Skin epidermis (tissue), 12 donors: ENCODE results near the gene TUBGCP4.

Source experiments
- H3K27ac ChIP-seq, 21 experiments: fragments of 200-600 bp; sonication (generic) in 11 of 21; one replicate each; pipeline ENCODE4 v1.5.0; 2020; ENCODE audit warnings: mild to moderate bottlenecking in 3 of 21, inconsistent platforms in 2 of 21, moderate library complexity in 2 of 21
- H3K4me3 ChIP-seq, 7 experiments: fragments of 200-600 bp; sonication (generic) in 2 of 7; one replicate each; pipeline ENCODE4 v1.5.0; 2020; ENCODE audit warnings: inconsistent platforms in 2 of 7, mild to moderate bottlenecking in 2 of 7, moderate library complexity in 1 of 7

TUBGCP4 gene

DNA sequence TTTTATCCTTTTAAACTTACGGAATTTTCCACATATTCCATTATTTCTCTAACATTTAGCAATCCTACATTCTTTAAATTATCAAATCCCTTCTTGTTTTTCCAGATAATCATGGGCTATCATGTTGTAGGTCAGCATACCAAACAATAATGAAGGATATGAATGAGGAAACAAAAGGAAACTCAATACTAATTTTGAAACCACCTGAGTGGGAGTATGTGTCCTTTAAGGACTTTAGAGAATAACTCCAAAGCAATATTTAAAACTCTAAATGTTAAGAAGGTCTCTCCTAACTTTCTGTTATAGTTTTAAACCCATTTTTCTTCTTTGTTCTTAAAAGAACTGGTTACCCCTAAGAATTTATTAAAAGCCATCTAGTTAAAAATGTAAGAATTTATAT, 79.1 kb downstream of the TUBGCP4 start:
- no peak overlapping the region for H3K27ac ChIP-seq
- no peak overlapping the region for H3K4me3 ChIP-seq
